LNCaP clone FGC (cell line): ENCODE results near the gene SLC10A4.
"Not testable (repeated sequence)": the region's sequence is repeated elsewhere in the genome, so short reads cannot be mapped to it uniquely, and the experiment has no call there.

Source experiments
- DNase-seq: peaks from one replicate; pipeline ENCODE4 v3.0.0-alpha.2; 2011; ENCODE audit warnings: low read depth
- H3K4me3 ChIP-seq: 2 replicates; pipeline ENCODE4 v1.5.1; 2011; ENCODE audit warnings: mild to moderate bottlenecking, low read depth, low read length, control low read depth
- TF ChIP-seq, protein P1 (sequence below): IDR thresholded peaks from 2 replicates; pipeline ENCODE4 v1.5.1; 2012; ENCODE audit warnings: mild to moderate bottlenecking; ENCODE audit not compliant: control insufficient read depth, insufficient read depth; ENCODE audit errors: extremely low read depth

SLC10A4 gene

GRCh38 chr4:48450740-48451139 lies 32.4 kb upstream of the SLC10A4 start:
- no peak overlapping the region for H3K4me3 ChIP-seq
- DNase-seq: no peak
- TF ChIP-seq, protein P1, sequence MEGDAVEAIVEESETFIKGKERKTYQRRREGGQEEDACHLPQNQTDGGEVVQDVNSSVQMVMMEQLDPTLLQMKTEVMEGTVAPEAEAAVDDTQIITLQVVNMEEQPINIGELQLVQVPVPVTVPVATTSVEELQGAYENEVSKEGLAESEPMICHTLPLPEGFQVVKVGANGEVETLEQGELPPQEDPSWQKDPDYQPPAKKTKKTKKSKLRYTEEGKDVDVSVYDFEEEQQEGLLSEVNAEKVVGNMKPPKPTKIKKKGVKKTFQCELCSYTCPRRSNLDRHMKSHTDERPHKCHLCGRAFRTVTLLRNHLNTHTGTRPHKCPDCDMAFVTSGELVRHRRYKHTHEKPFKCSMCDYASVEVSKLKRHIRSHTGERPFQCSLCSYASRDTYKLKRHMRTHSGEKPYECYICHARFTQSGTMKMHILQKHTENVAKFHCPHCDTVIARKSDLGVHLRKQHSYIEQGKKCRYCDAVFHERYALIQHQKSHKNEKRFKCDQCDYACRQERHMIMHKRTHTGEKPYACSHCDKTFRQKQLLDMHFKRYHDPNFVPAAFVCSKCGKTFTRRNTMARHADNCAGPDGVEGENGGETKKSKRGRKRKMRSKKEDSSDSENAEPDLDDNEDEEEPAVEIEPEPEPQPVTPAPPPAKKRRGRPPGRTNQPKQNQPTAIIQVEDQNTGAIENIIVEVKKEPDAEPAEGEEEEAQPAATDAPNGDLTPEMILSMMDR: no peak

GRCh38 chr4:48451656-48452055 lies 31.5 kb upstream of the SLC10A4 start:
- H3K4me3 ChIP-seq, DNase-seq: not testable (repeated sequence)

GRCh38 chr4:48454591-48454990 lies 28.6 kb upstream of the SLC10A4 start:
- DNase-seq: no peak
- H3K4me3 ChIP-seq: no peak overlapping the region
- TF ChIP-seq, protein P1: no peak

DNA sequence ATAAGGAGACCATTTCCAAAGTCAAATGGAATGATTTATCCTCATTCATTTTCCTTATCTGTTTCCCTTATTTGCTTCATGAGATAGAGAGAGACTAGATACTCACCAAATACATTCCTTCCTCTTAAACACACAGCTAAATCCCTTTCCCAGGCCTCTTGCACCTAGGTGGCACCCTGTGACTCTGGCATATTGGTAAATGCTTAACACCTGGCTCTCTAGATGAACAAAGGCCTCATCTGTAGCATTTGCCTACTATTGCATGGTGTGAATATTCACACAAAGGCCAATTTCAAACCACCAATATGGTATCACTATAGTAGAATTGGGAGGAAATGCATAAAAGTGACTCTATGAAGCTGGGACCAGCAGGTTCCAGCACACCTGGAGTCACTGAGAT lies 22.1 kb upstream of the SLC10A4 start:
- TF ChIP-seq, protein P1: no peak
- H3K4me3 ChIP-seq: no peak overlapping the region
- DNase-seq: no peak

DNA sequence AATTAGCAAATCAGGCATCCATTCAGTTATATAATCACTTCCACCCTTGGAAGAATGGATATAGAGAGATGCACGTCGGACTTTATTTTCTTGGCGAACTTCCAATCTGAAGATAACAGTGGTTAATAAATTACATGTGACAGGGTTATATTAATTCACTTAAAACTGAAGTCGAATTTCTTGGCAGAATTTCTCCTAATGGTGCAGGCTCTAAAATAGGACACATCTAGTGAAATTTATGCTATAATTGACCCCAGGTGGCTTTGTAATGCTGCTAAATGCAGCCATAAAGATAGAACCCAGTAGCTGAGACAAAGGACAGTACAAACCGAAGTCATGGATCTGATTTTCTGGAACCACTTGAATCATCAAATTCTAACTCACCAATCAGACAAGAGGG lies 20.8 kb upstream of the SLC10A4 start:
- DNase-seq: no peak
- H3K4me3 ChIP-seq: no peak overlapping the region
- TF ChIP-seq, protein P1: no peak

GRCh38 chr4:48467442-48467841 lies 15.7 kb upstream of the SLC10A4 start:
- DNase-seq: no peak
- H3K4me3 ChIP-seq: no peak overlapping the region
- TF ChIP-seq, protein P1: no peak

- TF ChIP-seq, protein P1: no peak
- DNase-seq: no peak
- no peak overlapping the region for H3K4me3 ChIP-seq
These were observed 15.3 kb upstream of the SLC10A4 start for GRCh38 chr4:48467891-48468290.
